T-helper 22 cell (primary cell): ENCODE results near the gene TPK1.
"Not testable (repeated sequence)": the region's sequence is repeated elsewhere in the genome, so short reads cannot be mapped to it uniquely, and the experiment has no call there.

Experiments
- DNase-seq: peaks from one replicate; pipeline ENCODE4 v3.0.0-alpha.2; 2020; ENCODE audit warnings: low read depth

Gene TPK1

DNA sequence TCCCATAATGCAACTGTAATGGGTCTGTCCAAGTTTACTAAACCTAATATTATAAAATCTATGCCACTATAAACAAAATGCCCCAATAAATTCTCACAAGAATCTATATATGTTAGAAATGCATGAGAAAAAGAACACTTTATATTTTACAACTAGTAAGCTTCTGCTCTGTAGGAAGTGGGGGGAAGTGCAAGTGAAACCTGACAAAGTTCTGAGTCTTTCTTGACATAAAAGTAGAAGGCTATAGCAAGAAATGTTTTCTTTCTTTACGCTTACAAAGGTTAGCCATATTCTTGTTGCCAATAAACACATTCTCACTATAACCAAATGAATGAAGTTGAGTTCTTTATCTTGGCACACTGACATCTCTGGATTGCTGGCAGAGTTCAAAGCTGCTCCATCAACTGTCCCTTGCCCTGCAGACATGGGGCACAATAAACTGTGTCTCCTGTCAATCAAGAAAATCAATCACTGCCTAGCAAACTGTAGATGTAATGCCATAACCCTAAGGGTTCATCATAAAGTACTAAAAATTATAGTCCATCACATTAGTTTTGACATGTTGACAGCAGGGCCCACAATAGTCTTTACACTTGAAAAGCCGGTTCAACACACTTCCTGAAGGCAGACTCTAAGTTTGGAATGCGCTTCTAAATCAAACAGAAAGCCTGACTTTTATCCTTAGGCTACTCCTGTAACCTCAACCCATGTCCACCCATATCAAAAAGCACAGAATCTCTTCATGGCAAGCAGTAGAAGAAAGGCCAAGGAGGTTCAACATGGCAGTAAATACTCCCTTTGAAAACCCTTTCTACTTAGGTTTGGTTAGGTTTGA, 58.6 kb downstream of the TPK1 start:
- no peak for DNase-seq

DNA sequence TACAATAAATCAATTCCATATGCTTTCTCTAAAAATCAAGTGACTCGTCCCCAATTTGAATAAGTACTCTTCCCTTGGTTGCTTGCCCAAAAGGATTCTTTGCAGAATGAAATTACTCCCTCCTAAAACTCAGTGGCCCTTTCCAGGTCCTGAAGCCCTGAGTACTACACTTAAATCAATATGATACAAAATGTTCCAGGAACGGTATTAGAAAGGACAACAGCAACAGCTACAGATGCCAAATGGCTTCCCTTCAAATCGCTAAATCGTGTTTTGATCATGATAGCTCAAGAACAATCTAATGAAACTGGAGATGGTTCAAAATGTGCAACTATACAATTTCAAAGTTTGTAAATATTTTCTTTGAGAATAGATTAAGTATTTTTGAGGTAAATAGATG, 59.4 kb downstream of the TPK1 start:
- DNase-seq = no peak

- no peak for DNase-seq
These were observed 60.1 kb downstream of the TPK1 start for GRCh38 chr7:144775749-144776148.

DNA sequence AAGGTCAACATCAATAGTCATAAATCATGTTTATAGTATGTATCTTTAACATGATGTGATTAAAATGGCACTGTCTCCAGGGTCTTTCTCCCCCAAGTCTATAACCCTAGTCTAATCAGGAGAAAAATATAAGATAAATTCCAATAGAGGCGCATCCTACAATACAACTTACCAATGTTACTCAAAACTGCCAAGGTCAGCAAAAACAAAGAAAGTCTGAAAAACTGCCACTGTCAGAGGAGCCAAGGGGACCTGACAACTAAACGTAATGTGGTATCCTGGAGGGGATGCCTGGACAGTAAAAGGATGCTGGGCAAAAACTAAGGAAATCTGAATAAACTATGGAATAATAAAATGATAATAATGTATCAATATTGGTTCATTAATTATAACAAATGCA, 63.9 kb downstream of the TPK1 start:
- DNase-seq = no peak

- no peak for DNase-seq
These were observed 64.7 kb downstream of the TPK1 start for GRCh38 chr7:144771174-144771573.

DNA sequence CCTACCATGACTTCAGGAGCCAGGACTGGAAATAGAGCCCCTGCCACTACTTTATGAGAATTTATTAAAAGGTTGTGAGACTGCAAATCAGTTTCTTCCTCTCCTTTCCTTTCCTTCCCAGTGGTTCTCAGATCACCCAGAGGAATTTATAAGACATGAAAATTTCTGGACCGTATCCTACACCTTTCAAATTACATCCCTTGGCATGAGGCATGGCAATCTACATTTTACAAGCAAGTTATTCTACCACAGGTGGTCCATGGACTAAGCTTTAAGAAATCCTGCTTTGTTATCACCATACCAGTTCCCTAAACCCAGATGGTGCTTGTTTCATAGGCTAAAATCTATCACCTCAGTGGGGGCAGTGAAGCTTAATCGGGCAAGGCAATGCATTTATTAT, 66.5 kb downstream of the TPK1 start:
- no peak for DNase-seq

DNA sequence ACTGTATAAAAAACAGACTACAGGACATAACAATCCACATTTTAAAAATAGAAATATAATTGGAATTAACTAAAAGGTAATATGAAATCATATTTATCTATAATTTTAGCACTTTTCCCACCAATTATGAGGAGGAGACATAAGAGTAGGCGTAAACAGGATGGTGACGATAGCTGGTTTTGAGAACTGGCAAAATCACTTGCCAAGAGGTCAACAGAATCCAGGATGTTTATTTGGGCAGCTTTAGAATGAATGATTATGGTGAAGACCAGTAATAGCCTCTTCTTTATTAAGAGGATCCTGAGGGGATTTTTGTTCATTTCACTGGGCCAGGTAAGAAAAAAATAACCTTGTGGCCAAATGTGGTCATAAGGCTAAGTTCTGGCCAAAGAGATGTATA, 67.2 kb downstream of the TPK1 start:
- no peak for DNase-seq

DNA sequence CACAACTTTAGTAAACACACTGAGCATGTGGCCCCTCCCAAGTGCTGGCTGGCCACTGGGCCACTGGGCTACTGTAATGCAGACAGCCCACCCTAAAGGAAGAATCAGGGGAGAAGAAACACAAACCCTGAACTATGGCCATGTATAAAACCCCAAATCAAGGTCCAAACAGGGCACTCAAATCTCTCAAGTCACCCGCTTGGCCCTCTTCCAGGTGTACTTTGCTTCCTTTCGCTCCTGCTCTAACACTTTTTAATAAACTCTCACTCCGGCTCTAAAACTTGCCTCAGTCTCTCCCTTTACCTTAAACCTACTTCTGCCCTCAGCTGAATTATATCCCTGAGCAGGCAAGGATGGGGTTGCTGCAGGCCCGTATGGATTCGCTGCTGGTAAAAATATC, 72.6 kb downstream of the TPK1 start:
- DNase-seq = no peak

- no peak for DNase-seq
These were observed 73.0 kb downstream of the TPK1 start for GRCh38 chr7:144762853-144763252.

GRCh38 chr7:144761493-144761892, 74.4 kb downstream of the TPK1 start:
- no peak for DNase-seq

DNA sequence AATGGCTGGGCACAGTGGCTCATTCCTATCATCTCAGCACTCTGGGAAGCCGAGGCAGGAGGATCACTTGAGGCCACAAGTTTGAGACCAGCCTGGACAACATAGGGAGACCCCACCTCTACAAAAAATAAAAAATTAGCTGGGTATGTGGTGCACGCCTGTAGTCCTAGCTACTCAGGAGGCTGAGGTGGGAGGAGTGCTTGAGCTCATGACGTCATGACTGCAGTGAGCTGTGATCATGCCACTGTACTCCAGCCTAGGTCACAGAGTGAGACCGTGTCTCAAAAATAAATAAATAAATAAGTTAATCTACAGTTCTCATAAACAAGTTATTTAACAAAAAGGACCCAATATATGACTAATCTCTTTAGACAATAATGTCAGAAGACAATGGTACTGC, 76.2 kb downstream of the TPK1 start:
- DNase-seq = no peak

- DNase-seq = no peak
These were observed 87.9 kb downstream of the TPK1 start for GRCh38 chr7:144747936-144748335.

GRCh38 chr7:144738708-144739314, 97.0 kb downstream of the TPK1 start:
- no peak for DNase-seq

DNA sequence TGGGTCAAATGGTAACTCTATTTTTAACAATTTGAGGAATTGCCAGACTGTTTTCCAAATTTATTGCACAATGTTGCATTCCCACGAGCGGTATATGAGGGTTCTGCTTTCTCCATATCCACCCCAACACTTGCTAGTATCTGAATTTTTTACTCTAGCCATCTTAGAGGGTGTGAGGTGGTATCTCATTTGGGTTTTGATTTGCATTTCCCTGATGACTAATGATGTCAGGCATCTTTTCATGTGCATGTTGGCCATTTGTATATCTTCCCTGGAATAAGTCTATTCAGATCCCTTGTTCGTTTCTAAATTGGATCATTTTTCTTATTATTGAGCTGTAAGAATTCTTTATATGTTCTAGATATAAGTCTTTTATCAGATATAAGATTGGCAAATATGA, 97.7 kb downstream of the TPK1 start:
- DNase-seq = no peak

GRCh38 chr7:144736880-144737493, 98.9 kb downstream of the TPK1 start:
- DNase-seq = no peak

DNA sequence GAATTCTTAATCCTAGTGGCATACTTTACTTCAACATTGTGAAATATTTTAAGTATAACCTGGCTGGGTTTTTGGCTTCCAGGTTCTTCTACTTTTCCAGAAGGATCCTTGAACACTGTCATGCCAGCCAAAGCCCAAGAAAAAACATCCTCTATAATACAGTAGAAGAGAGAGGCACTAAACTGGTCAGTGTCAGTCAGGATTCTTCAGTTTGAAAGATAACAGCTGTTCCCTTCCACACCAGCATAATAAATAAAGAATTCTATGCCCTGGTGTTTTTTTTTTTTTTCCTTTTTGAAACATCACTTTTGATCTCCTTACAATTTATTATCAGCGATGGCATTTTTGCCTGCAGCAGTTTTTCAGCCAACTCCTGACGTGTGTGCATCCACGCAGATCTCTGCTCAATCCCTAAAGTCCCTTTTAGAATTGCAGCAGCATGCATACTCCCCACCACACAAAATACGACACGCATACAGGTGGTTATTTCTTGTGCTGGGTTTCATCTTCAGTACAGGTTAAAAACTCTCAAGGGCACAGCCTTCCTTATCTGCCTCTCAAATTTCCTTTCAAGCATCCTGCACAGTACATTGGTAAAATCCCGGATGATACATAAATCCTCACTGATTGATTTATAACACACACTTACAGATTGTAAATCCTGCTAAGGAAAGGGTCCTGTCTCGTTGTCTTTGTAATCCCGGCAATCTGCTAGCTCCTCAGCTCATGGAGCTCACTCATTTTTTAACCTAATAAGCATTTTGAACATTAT, 100.2 kb downstream of the TPK1 start:
- no peak for DNase-seq

GRCh38 chr7:144731661-144732351, 104.0 kb downstream of the TPK1 start:
- no peak for DNase-seq

- no peak for DNase-seq
These were observed 105.6 kb downstream of the TPK1 start for GRCh38 chr7:144730224-144730623.

DNA sequence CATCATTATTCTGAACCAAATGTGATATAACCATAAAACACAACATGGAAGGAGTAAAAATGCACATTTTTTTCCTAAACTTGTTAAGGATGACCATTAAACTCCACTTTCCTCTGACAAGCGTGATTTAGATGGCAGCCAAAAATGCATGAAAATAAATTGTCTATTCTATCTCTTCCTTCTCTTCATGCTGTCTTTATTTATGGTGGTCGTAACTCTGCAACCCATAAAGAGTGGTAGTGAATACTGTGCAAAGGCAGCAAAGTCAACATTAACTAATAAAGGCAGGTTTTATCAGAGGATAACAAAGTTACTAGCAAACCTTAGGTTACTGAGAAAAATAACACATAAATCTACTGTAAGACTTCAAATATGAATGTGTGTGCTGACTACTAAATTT, 106.6 kb downstream of the TPK1 start:
- no peak for DNase-seq

- no peak for DNase-seq
These were observed 107.3 kb downstream of the TPK1 start for GRCh38 chr7:144728551-144728950.

GRCh38 chr7:144726840-144727239, 109.0 kb downstream of the TPK1 start:
- DNase-seq = not testable (repeated sequence)

DNA sequence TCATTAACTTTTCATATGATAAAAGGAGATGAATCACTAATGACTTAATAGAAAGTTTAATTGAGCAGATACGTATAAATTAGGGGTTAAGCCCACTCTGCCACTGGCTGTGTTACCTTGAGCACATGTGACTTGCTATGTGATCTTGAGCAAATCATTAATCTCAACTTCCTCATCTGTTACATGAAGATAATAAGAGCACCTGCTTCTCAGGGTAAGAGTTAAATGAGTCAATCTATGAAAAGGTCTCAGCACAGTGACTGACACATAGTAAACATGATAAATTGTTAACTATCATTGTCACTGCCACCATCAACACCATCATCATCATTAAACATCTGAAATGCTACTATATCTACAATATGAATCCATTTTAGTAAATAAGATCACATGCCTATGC, 110.8 kb downstream of the TPK1 start:
- no peak for DNase-seq
